Activated CD4-positive, alpha-beta T cell treated with anti-CD3 and anti-CD28 coated beads, Interleukin-2, amount 10 ng/mL, durations not matched to agents 7 days and 5 days (primary cell): ENCODE results near the gene NFRKB. TPM values are rescaled to one million over a fixed set of nuclear protein-coding genes. Genes with fewer than 3 reads are reported as not detected.

Experiments
- CTCF ChIA-PET: fragments of 350-600 bp; sonication (Branson Sonifier 250); formaldehyde crosslinking; loops from one replicate; lab custom pipeline; 2021; ENCODE audit warnings: antibody characterized with exemption; lab: Charles Lee
- POLR2A ChIA-PET: fragments of 350-600 bp; sonication (Branson Sonifier 250); formaldehyde crosslinking; loops from one replicate; lab custom pipeline; 2021; ENCODE audit warnings: antibody characterized with exemption; lab: Charles Lee
- DNase-seq: peaks from one replicate; pipeline ENCODE4 v3.0.0-alpha.2; 2020
- H3K27ac Mint-ChIP-seq: one replicate; pipeline ENCODE4 v1.8.0; 2021; ENCODE audit warnings: mild to moderate bottlenecking, moderate library complexity, mixed read lengths
- H3K27me3 Mint-ChIP-seq: one replicate; pipeline ENCODE4 v1.8.0; 2021; ENCODE audit warnings: mixed read lengths
- H3K36me3 Mint-ChIP-seq: one replicate; pipeline ENCODE4 v1.8.0; 2021; ENCODE audit warnings: low read depth, mixed read lengths
- H3K4me1 Mint-ChIP-seq: one replicate; pipeline ENCODE4 v1.8.0; 2021; ENCODE audit warnings: mixed read lengths
- H3K4me3 Mint-ChIP-seq: one replicate; pipeline ENCODE4 v1.8.0; 2021; ENCODE audit warnings: mild to moderate bottlenecking, moderate library complexity, mixed read lengths
- H3K9me3 Mint-ChIP-seq: one replicate; pipeline ENCODE4 v1.8.0; 2021; ENCODE audit warnings: mixed read lengths
- total RNA-seq, 2 experiments: library from RNA; stranded (reverse); gene quantifications; one replicate each; pipeline ENCODE4 v1.2.3, GENCODE V29; 2021

The NFRKB gene
- total RNA-seq, 2 experiments from 2014 or later, result 37.4 to 43.2 TPM

DNA sequence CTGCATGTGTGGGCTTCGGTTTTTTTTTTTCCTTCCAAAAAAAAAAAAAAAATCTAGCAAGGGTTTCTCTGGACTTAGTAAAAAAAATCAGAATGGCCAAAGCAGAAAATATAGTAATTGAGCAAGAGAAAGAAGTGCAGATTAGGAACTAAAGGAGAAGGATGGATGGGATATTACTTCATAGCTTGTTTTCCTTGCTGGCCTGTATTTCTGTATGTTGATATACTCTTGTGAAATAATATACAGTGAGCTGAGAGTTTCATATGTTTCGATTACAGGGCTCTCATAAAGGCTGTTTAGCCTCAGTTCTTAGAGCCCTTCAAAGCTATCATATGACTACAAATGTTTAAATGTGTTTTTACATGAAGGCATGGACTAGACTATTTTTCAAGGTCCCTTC is 34.3 kb upstream of the NFRKB start:
- Mint-ChIP-seq H3K4me3 (no peak overlapping the region), H3K27me3 (no peaks in the 10 kb centered on the region), H3K36me3 (peaks cover 3% of the 10 kb centered on the region), H3K9me3 (no peaks in the 10 kb centered on the region), H3K27ac (no peak overlapping the region), H3K4me1 (no peaks in the 10 kb centered on the region)
- no peak for DNase-seq
- ChIA-PET POLR2A (no interaction called here), CTCF (no interaction called here)

GRCh38 chr11:129928923-129929692 is 33.7 kb upstream of the NFRKB start:
- H3K4me1 Mint-ChIP-seq, result no peaks in the 10 kb centered on the region
- no peaks in the 10 kb centered on the region for H3K9me3 Mint-ChIP-seq
- no peak for DNase-seq

GRCh38 chr11:129922674-129923073 is 27.3 kb upstream of the NFRKB start:
- DNase-seq, result no peak
- H3K36me3 Mint-ChIP-seq, result peaks cover 16% of the 10 kb centered on the region
- peaks cover 23% of the 10 kb centered on the region for H3K4me1 Mint-ChIP-seq
- H3K27me3 Mint-ChIP-seq, result no peaks in the 10 kb centered on the region
- ChIA-PET CTCF (interaction anchor here (0.9 to 3.3 kb wide), 3 partner anchors 16 to 209 kb away, joined by 3 to 15 read pairs (median 3); no protein-coding TSS in a partner anchor), POLR2A (no interaction called here)
- H3K27ac Mint-ChIP-seq, result no peak overlapping the region
- H3K4me3 Mint-ChIP-seq, result no peak overlapping the region
- H3K9me3 Mint-ChIP-seq, result no peaks in the 10 kb centered on the region

More at GRCh38 chr11:129928923-129929692, 33.7 kb upstream of the NFRKB start:
- POLR2A ChIA-PET, result no interaction called here
- H3K36me3 Mint-ChIP-seq, result peaks cover 3% of the 10 kb centered on the region
- CTCF ChIA-PET, result no interaction called here
- H3K27me3 Mint-ChIP-seq, result no peaks in the 10 kb centered on the region
- no peak overlapping the region for H3K4me3 Mint-ChIP-seq
- H3K27ac Mint-ChIP-seq, result no peak overlapping the region

- no peak overlapping the region for H3K27ac Mint-ChIP-seq
- ChIA-PET CTCF (interaction anchor here (2.0 kb wide), 1 partner anchor 214 kb away, joined by 5 read pairs; no protein-coding TSS in a partner anchor), POLR2A (no interaction called here)
- H3K27me3 Mint-ChIP-seq, result no peaks in the 10 kb centered on the region
- H3K4me1 Mint-ChIP-seq, result peaks cover 21% of the 10 kb centered on the region
- no peak for DNase-seq
- no peaks in the 10 kb centered on the region for H3K9me3 Mint-ChIP-seq
- H3K4me3 Mint-ChIP-seq, result no peak overlapping the region
- H3K36me3 Mint-ChIP-seq, result peaks cover 19% of the 10 kb centered on the region
Measured at GRCh38 chr11:129918361-129918760, 23.0 kb upstream of the NFRKB start.

- no peak overlapping the region for H3K27ac Mint-ChIP-seq
- CTCF ChIA-PET, result interaction anchor here (2.0 kb wide), 1 partner anchor 215 kb away, joined by 5 read pairs; no protein-coding TSS in a partner anchor
- no peaks in the 10 kb centered on the region for H3K9me3 Mint-ChIP-seq
Measured at GRCh38 chr11:129917231-129917630, 21.9 kb upstream of the NFRKB start.

GRCh38 chr11:129911298-129911697 is 15.9 kb upstream of the NFRKB start:
- POLR2A ChIA-PET, result interaction anchor here (0.7 kb wide), 1 partner anchor 826 kb away, joined by 4 read pairs; no protein-coding TSS in a partner anchor
- Mint-ChIP-seq H3K27ac (no peak overlapping the region), H3K27me3 (no peaks in the 10 kb centered on the region), H3K9me3 (no peaks in the 10 kb centered on the region), H3K4me3 (no peak overlapping the region), H3K4me1 (peaks cover 5% of the 10 kb centered on the region), H3K36me3 (peaks cover 18% of the 10 kb centered on the region)
- DNase-seq, result no peak
- CTCF ChIA-PET, result interaction anchor here (0.7 to 2.5 kb wide), 2 partner anchors 10 to 13 kb away, joined by 3 to 7 read pairs; no protein-coding TSS in a partner anchor

More at GRCh38 chr11:129917231-129917630, 21.9 kb upstream of the NFRKB start:
- Mint-ChIP-seq H3K4me3 (no peak overlapping the region), H3K36me3 (peaks cover 20% of the 10 kb centered on the region), H3K27me3 (no peaks in the 10 kb centered on the region), H3K4me1 (peaks cover 12% of the 10 kb centered on the region)
- POLR2A ChIA-PET, result no interaction called here
- DNase-seq, result no peak

DNA sequence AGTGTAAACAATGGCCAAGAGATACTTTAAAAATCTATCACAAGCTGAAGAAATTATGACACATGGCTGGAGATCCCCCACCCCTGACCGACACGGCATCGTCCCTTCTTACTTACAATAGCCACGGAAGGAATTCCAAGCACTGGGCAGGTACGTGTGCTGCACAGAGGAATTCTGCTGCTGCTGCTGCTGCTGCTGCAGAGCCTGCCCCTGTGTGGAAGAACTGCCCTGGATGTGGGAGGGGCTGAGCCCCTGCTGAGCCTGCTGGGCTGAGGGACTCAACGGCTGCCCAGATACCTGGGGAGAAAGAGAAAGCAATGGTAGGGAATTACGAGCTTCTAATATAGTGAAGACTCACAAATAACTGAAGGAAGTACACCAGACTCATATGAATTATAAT is 15.0 kb upstream of the NFRKB start:
- peaks cover 21% of the 10 kb centered on the region for H3K36me3 Mint-ChIP-seq
- peaks cover 5% of the 10 kb centered on the region for H3K4me1 Mint-ChIP-seq
- ChIA-PET POLR2A (no interaction called here), CTCF (interaction anchor here (1.3 to 2.5 kb wide), 3 partner anchors 11 to 23 kb away, joined by 3 to 7 read pairs (median 3); no protein-coding TSS in a partner anchor)
- no peaks in the 10 kb centered on the region for H3K9me3 Mint-ChIP-seq
- H3K27ac Mint-ChIP-seq, result no peak overlapping the region
- no peak overlapping the region for H3K4me3 Mint-ChIP-seq
- no peak for DNase-seq
- no peaks in the 10 kb centered on the region for H3K27me3 Mint-ChIP-seq

GRCh38 chr11:129905402-129905801 is 10.0 kb upstream of the NFRKB start:
- Mint-ChIP-seq H3K27ac (no peak overlapping the region), H3K9me3 (no peaks in the 10 kb centered on the region), H3K36me3 (peaks cover 20% of the 10 kb centered on the region), H3K27me3 (no peaks in the 10 kb centered on the region), H3K4me1 (no peaks in the 10 kb centered on the region), H3K4me3 (no peak overlapping the region)
- DNase-seq, result no peak
- CTCF ChIA-PET, result no interaction called here
- POLR2A ChIA-PET, result no interaction called here

- CTCF ChIA-PET, result interaction anchor here (1.3 kb wide), 1 partner anchor 21 kb away, joined by 4 read pairs; no protein-coding TSS in a partner anchor
- H3K27me3 Mint-ChIP-seq, result peaks cover 2% of the 10 kb centered on the region
- POLR2A ChIA-PET, result no interaction called here
- peak overlapping the region; percentile 90 for H3K27ac Mint-ChIP-seq
- peaks cover 28% of the 10 kb centered on the region for H3K36me3 Mint-ChIP-seq
- H3K4me3 Mint-ChIP-seq, result peak overlapping the region; percentile 91
- DNase-seq, result no peak
- H3K4me1 Mint-ChIP-seq, result peaks cover 42% of the 10 kb centered on the region
- no peaks in the 10 kb centered on the region for H3K9me3 Mint-ChIP-seq
Measured at GRCh38 chr11:129896062-129896461, 684 bp upstream of the NFRKB start.

DNA sequence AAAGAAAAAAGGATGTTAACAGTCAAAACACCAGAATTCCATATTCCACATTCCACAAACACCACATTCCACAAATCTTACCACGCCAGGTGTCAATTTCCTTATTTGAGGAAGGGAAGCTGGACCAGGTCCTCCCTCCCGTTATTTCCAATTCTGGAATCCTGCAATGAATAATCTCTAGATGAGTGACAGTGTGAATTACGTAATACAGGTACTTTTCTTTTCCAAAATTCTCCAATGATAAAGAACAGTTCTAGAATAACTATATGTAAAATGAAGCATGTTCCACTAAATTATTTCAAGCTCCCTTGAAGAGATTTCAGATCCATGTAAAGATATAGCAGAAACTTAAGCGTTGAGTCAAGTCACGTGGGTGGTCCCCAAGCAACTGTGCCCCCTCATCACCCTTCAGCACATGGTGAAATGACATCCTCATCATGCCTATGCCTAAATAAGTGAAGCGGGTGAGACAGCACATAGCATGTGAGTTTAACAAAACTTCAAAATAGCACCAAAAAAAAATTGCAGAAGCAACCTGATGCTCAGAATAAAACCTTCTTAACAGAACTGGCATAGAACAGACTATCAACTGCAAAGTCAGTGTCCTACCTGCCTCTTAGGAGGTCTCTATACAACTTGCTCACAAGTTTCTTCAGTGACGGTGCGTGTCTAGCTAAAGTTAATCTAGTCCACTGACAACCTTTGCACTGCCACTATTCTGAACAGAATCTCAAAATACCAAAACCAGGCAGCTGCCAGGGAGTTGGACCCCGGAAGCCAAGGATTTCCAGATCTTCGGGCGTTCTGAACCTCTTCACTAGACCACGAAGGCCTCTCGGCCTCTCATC is 876 bp downstream of the NFRKB start:
- CTCF ChIA-PET, result interaction anchor here (1.3 kb wide), 1 partner anchor 20 kb away, joined by 4 read pairs; no protein-coding TSS in a partner anchor
- no peak for DNase-seq
- Mint-ChIP-seq H3K27ac (peak overlapping the region; percentile 90), H3K4me1 (peaks cover 47% of the 10 kb centered on the region), H3K9me3 (no peaks in the 10 kb centered on the region), H3K4me3 (peak overlapping the region; percentile 91), H3K27me3 (peaks cover 2% of the 10 kb centered on the region), H3K36me3 (peaks cover 34% of the 10 kb centered on the region)
- POLR2A ChIA-PET, result no interaction called here

GRCh38 chr11:129888451-129888850 is 6.9 kb downstream of the NFRKB start:
- Mint-ChIP-seq H3K4me1 (peaks cover 46% of the 10 kb centered on the region), H3K27ac (peak overlapping the region; percentile 82), H3K4me3 (no peak overlapping the region), H3K27me3 (no peaks in the 10 kb centered on the region), H3K36me3 (peaks cover 75% of the 10 kb centered on the region), H3K9me3 (no peaks in the 10 kb centered on the region)
- peak; percentile 61 for DNase-seq
- ChIA-PET CTCF (interaction anchor here (0.6 to 1.5 kb wide), 4 partner anchors 11 to 244 kb away, joined by 3 read pairs; no protein-coding TSS in a partner anchor), POLR2A (no interaction called here)

DNA sequence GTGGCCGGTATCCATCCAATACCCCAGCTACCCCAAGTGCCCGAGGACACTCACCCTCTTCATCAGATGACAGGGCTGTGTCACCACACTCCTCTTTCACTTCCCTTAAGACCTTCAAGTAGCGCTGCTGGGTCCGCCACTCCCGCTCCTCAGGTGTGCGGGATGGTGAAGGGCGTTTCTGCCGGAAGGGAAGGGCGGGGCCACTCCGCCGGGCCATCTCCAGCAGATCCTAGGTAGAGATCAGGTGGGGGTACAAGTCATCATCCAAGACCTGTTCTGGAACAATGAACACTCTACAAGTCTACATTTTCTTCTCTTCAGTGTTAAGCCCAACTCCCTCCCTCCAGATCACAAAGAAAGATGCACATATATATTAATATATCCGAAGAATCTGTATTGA is 10.0 kb downstream of the NFRKB start:
- peaks cover 28% of the 10 kb centered on the region for H3K4me1 Mint-ChIP-seq
- ChIA-PET POLR2A (no interaction called here), CTCF (interaction anchor here (0.6 kb wide), 1 partner anchor 51 kb away, joined by 3 read pairs; no protein-coding TSS in a partner anchor)
- no peak overlapping the region for H3K4me3 Mint-ChIP-seq
- H3K27me3 Mint-ChIP-seq, result no peaks in the 10 kb centered on the region
- DNase-seq, result no peak
- H3K9me3 Mint-ChIP-seq, result no peaks in the 10 kb centered on the region
- peaks cover 85% of the 10 kb centered on the region for H3K36me3 Mint-ChIP-seq
- no peak overlapping the region for H3K27ac Mint-ChIP-seq
